Nucleus accumbens (tissue), 56 donors: ENCODE results near the gene TOM1L2.
A peak's percentile ranks its signal among the peaks of the same experiment; 100 is the strongest.
"Not testable (repeated sequence)": the region's sequence is repeated elsewhere in the genome, so short reads cannot be mapped to it uniquely, and the experiment has no call there.

Experiments used
- DNase-seq, 56 donors: peaks; one replicate each; lab custom pipeline; 2025; lab: John Stamatoyannopoulos, UW

TOM1L2 gene

GRCh38 chr17:17928398-17929287 is 43.6 kb downstream of the TOM1L2 start:
- peak in 43 of 56 donors; percentile 18 to 84 (median 52) for DNase-seq

DNA sequence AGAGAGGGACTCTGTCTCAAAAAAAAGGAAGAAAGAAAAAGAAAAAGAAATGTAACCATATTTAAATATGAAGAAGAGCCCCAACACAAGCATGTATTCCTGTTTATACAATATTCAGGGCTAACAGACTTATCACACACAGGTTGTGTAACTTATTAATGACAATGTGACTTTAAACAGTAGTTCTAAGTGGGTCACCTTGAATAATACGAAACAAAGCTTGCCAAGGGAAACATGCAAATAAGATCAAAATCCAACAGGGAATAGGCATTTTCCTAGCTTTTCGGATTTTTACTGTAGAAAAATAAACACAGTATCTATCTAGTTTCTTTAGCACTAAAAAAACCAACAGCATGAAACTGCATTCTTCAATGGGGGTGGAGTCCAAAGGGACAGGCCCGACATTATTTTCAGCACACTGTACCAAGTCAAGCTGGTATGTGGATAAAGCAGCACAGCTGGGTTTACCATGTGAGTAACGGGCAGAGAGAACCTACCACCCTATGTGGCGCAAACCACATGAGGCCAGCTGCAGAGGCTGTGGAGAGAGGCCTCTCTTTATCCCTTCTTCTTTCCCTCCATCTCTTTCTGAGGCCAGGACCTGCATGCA is 45.3 kb downstream of the TOM1L2 start:
- DNase-seq: peak in 11 of 56 donors; percentile 11 to 43 (median 24)

DNA sequence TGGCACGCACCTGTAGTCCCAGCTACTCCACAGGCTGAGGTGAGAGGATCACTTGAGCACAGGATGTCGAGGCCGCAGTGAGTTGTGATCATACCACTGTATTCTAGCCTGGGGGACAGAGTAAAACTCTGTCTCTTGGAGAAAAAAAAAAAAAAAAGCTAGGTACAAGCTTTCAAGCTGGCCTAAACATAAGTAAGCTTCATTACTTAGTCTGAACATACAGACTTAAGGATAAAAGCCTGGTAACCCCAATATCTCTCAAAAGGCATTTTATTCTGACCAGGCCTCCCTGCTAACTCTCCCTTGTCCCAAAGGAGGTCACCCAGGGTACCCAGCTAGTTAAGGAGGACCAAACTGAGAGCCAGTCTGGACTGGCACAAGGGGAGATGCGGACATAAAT is 46.2 kb downstream of the TOM1L2 start:
- DNase-seq: no peak

- no peak for DNase-seq
Measured at GRCh38 chr17:17924857-17925250, 47.3 kb downstream of the TOM1L2 start.

GRCh38 chr17:17924131-17924856 is 47.9 kb downstream of the TOM1L2 start:
- no peak for DNase-seq

GRCh38 chr17:17922070-17922614 is 50.1 kb downstream of the TOM1L2 start:
- DNase-seq: peak in 1 of 56 donors; percentile 46

DNA sequence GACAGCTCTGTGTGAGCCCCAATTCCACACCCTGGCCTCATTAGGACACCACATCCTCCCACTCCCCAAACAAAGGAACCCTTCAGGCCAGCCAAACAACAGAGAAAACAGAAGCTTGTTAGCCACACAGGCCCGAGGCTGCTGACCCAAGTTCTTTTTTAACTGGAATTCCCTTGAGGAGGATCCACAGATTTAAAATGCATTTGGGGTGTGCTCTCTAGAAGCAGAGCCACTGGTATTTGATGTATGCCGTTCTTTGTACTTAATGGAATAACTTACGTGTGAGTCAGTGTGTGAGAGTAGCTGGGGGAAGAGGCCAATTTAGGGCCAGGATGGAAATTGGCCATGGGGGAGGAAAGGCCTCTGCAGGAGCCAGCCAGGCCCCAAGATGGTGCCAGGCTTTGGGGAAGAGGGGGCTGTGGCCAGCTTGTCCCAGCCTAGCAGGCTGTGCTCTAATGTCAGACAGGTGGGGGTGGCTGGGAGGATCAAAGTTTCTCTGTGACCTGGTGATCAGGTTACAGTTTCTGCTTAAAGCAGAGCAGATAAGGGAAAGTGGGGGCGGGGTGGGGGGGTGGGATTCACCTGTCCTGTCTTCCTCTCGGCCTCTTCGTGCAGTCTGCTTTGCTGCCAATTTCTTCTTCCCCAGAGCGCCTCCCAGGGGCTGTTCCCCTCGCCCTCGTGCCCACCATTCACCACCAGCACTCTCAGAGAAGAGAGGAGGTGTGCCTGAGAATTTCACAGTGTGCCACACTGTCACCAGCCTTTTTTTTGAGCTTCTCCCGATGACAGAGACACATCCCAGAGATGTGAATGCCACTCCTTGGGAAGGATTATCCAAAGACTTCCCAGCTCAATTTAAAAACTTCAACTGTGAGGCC is 50.8 kb downstream of the TOM1L2 start:
- DNase-seq: peak in 43 of 56 donors; percentile 30 to 80 (median 53)

- peak in 47 of 56 donors; percentile 19 to 87 (median 59) for DNase-seq
Measured at GRCh38 chr17:17919169-17920107, 52.8 kb downstream of the TOM1L2 start.

GRCh38 chr17:17917394-17917793 is 54.8 kb downstream of the TOM1L2 start:
- no peak for DNase-seq

GRCh38 chr17:17915183-17915582 is 57.0 kb downstream of the TOM1L2 start:
- no peak for DNase-seq

DNA sequence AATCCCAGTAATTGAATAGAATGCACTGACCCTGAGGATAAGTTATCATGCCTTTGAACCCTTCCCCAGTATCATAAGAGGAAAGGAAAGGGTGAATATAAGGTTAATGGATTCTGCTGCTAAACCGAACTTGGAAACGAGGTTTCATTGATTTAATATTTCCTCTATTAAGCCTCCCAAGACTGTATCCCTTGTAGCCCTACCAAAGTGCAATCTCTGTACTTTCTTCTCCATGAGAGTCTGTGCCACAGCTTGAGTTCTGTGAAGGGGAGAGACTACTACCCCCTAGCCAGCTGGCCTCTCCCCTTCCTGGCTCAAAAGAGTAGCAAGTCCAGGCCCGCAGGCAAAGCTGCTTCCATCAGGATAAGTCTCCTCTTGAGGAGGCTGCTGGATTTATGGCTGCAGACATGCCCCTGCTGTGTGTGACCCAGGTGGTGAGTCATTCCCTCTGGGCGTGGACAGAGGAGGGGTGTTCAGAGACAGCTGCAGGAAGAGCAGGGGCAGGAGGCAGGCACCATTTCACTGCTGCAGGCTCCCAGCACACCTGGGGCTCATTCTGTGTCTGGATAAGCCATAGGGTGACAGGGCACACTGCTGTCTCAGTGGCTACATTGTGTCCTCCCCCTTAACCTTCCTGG is 58.4 kb downstream of the TOM1L2 start:
- DNase-seq: peak in 16 of 56 donors; percentile 11 to 65 (median 22)

DNA sequence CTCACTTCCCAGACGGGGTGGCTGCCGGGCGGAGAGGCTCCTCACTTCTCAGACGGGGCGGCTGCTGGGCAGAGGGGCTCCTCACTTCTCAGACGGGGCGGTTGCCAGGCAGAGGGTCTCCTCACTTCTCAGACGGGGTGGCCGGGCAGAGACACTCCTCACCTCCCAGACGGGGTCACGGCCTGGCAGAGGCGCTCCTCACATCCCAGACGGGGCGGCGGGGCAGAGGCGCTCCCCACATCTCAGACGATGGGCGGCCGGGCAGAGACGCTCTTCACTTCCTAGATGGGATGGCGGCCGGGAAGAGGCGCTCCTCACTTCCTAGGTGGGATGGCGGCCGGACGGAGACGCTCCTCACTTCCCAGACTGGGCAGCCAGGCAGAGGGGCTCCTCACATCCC is 59.9 kb downstream of the TOM1L2 start:
- not testable (repeated sequence) for DNase-seq

DNA sequence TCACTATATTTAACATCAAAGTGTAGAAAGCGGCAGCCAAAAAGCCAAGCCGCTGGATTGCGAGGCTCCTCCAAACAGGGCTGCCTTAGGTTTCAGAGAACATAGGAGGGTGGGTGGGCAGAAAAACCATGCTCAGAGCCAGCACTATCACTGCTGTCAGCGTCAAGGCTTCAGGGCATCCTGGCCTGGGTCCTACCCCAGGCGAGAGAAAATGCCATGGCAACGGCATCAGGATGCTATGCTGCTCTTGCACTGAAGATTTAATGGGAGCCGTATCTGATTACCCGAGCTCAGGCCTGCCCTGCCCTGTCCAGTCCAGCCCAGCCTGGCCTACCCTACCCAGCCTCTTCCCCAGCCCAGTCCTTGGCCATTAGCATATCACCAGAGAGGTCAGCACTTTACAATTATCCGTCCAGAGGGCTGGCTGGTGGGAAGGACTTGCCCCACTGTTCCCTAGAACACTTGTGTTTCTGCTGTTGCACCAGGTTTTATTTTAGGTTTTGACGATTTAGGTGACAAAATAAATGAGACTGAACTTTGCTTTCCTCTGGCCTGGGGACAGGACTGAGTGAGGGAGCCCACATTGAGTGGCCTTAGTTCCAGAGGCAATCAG is 61.1 kb downstream of the TOM1L2 start:
- DNase-seq: no peak

DNA sequence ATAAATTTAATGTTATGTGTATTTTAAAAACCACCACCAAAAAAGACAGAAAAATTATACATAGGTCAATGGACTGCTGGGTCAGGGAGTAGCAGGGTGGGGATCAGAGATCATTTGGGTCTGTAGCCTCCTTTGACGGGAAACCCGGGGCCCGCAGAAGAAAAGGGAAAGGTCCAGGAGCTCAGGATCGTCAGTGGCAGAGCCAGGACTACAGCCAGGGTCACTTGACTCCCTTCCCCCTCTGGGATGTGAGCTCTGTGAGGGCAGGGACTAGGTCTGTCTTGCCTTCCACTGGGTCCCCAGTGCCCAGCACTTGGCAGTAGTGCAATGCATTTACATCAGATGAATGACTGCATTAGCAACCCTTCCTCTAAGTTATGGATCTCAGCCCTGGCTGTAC is 62.1 kb downstream of the TOM1L2 start:
- DNase-seq: no peak

GRCh38 chr17:17909078-17909477 is 63.1 kb downstream of the TOM1L2 start:
- DNase-seq: no peak

- DNase-seq: no peak
Measured at GRCh38 chr17:17907469-17907868, 64.7 kb downstream of the TOM1L2 start.

- DNase-seq: no peak
Measured at GRCh38 chr17:17906418-17907215, 65.6 kb downstream of the TOM1L2 start.
